MM.1S (cell line): Measurements from ENCODE around the gene KRTAP12-3.

Source experiments
- CTCF ChIP-seq: fragments of 300-600 bp; sonication (generic); IDR thresholded peaks from 2 replicates; pipeline ENCODE4 v1.5.1; 2016; ENCODE audit warnings: antibody characterized with exemption, low read length, mixed read lengths
- EZH2phosphoT487 ChIP-seq: fragments of 300-600 bp; sonication (generic); IDR thresholded peaks from 2 replicates; pipeline ENCODE4 v1.6.1; 2018; ENCODE audit warnings: antibody characterized with exemption, low read length

GRCh38 chr21:44706026-44706705 is 48.4 kb downstream of the KRTAP12-3 start:
- no peak for TF ChIP-seq CTCF
- no peak for TF ChIP-seq EZH2phosphoT487
